ENCODE measurements around the gene ATG9B. TPM values are rescaled to one million over a fixed set of nuclear protein-coding genes. Genes with fewer than 3 reads are reported as not detected.

Gene ATG9B
- total RNA-seq, 2 donors from 2014 or later, result not detected

GRCh38 chr7:151035902-151036301, 11.6 kb upstream of the ATG9B start:
- 89 to 97% methylated on average over 15 to 17 of the region's 17 CpGs for WGBS, 2 donors
- TF ChIP-seq POLR2A (IDR thresholded peaks at IDR 0.05), result no peak
- no peak for TF ChIP-seq CTCF (IDR thresholded peaks at IDR 0.05)
- Histone ChIP-seq H3K36me3 (replicated peaks in 1 of 2; ENCODE audit: insufficient read depth in 1 of 2, low read depth in 2 of 2) (peaks cover 0 to 13% of the 10 kb centered on the region in 2 donors), H3K27ac (no peak overlapping the region), H3K4me1 (no peaks in the 10 kb centered on the region), H3K9me3 (no peaks in the 10 kb centered on the region), H3K4me3 (no peak overlapping the region), H3K27me3 (no peaks in the 10 kb centered on the region)
- ATAC-seq (no peak), DNase-seq (no peak)
- intact Hi-C loops (cut with DNase I), result no loop called here

- H3K27me3 ChIP-seq, result no peaks in the 10 kb centered on the region
- WGBS, 2 donors, result 87 to 93% methylated on average over 15 to 21 of the region's 21 CpGs
- DNase-seq (no peak), ATAC-seq (no peak)
- no peak for TF ChIP-seq POLR2A (IDR thresholded peaks at IDR 0.05)
- TF ChIP-seq CTCF (IDR thresholded peaks at IDR 0.05), result no peak
- H3K27ac ChIP-seq, result no peak overlapping the region
- peaks cover 0 to 13% of the 10 kb centered on the region in 2 donors for H3K36me3 ChIP-seq (replicated peaks in 1 of 2; ENCODE audit: insufficient read depth in 1 of 2, low read depth in 2 of 2)
- H3K4me3 ChIP-seq, result no peak overlapping the region
- intact Hi-C loops (cut with DNase I), result no loop called here
- no peaks in the 10 kb centered on the region for H3K9me3 ChIP-seq
- no peaks in the 10 kb centered on the region for H3K4me1 ChIP-seq
Observed at GRCh38 chr7:151035026-151035717, 10.9 kb upstream of the ATG9B start.

- peaks cover 0 to 13% of the 10 kb centered on the region in 2 donors for H3K36me3 ChIP-seq (replicated peaks in 1 of 2; ENCODE audit: insufficient read depth in 1 of 2, low read depth in 2 of 2)
- DNase-seq, result no peak
- H3K27me3 ChIP-seq, result no peaks in the 10 kb centered on the region
- no peak overlapping the region for H3K27ac ChIP-seq
- WGBS, 2 donors, result 87 to 91% methylated on average over 7 to 21 of the region's 21 CpGs
- no peaks in the 10 kb centered on the region for H3K4me1 ChIP-seq
- H3K9me3 ChIP-seq, result no peaks in the 10 kb centered on the region
- no peak for ATAC-seq
- no peak overlapping the region for H3K4me3 ChIP-seq
- intact Hi-C loops (cut with DNase I), result loop anchor here (5.0 kb wide), 1 partner anchor 73 kb away; no protein-coding TSS in a partner anchor
- TF ChIP-seq CTCF (IDR thresholded peaks at IDR 0.05), result no peak
- no peak for TF ChIP-seq POLR2A (IDR thresholded peaks at IDR 0.05)
Observed at GRCh38 chr7:151034312-151035025, 10.2 kb upstream of the ATG9B start.

- intact Hi-C loops (cut with DNase I), result loop anchor here (5.0 kb wide), 1 partner anchor 73 kb away; no protein-coding TSS in a partner anchor
- Histone ChIP-seq H3K36me3 (replicated peaks in 1 of 2; ENCODE audit: insufficient read depth in 1 of 2, low read depth in 2 of 2) (peaks cover 0 to 13% of the 10 kb centered on the region in 2 donors), H3K27ac (no peak overlapping the region), H3K4me3 (no peak overlapping the region), H3K9me3 (no peaks in the 10 kb centered on the region), H3K27me3 (no peaks in the 10 kb centered on the region), H3K4me1 (peaks cover 3% of the 10 kb centered on the region)
- DNase-seq (no peak), ATAC-seq (no peak)
- no peak for TF ChIP-seq POLR2A (IDR thresholded peaks at IDR 0.05)
- WGBS, 2 donors, result 93% methylated on average over 3 to 5 of the region's 5 CpGs
Observed at GRCh38 chr7:151033864-151034249, 9.6 kb upstream of the ATG9B start.

Measured in body of pancreas (tissue), 4 donors.